Omental fat pad (tissue), 4 donors: ENCODE measurements around the gene ATP11A. TPM values are rescaled to one million over a fixed set of nuclear protein-coding genes. Genes with fewer than 3 reads are reported as not detected.

Source experiments
- ATAC-seq: fragments of 150-250 bp; one replicate; pipeline ENCODE4 v1.9.1; 2016; ENCODE audit warnings: mild to moderate bottlenecking, moderate library complexity; ENCODE audit not compliant: low FRiP score
- DNase-seq: peaks from one replicate; pipeline ENCODE4 v3.0.0-alpha.2; 2019; ENCODE audit warnings: low spot score
- CTCF ChIP-seq, 3 donors: fragments of 450-650 bp; IDR thresholded peaks; one replicate each; pipeline ENCODE4 v1.5.1; 2016 to 2017; ENCODE audit warnings: antibody characterized with exemption in 3 of 3, mild to moderate bottlenecking in 3 of 3, moderate library complexity in 2 of 3
- total RNA-seq, 4 donors: library from RNA; depleted of rRNA; stranded (reverse); fragments of >200 nt; gene quantifications; one replicate each; pipeline ENCODE4 v1.1.0, GENCODE V29; 2016

ATP11A gene
- total RNA-seq, 4 donors from 2014 or later = 32.8 to 61.4 (median 45.7) TPM

GRCh38 chr13:112912726-112913440 lies 223.0 kb downstream of the ATP11A start:
- TF ChIP-seq CTCF (IDR thresholded peaks at IDR 0.05) = no peak
- no peak for DNase-seq
- ATAC-seq = no peak

- TF ChIP-seq CTCF (IDR thresholded peaks at IDR 0.05) = no peak
- DNase-seq = no peak
- ATAC-seq = no peak
Measured at GRCh38 chr13:112916296-112916695, 226.5 kb downstream of the ATP11A start.

- DNase-seq (no peak), ATAC-seq (no peak)
- TF ChIP-seq CTCF (IDR thresholded peaks at IDR 0.05) = no peak
Measured at GRCh38 chr13:112917056-112917664, 227.3 kb downstream of the ATP11A start.

- no peak for TF ChIP-seq CTCF (IDR thresholded peaks at IDR 0.05)
- no peak for ATAC-seq
- no peak for DNase-seq
Measured at GRCh38 chr13:112917737-112918136, 227.9 kb downstream of the ATP11A start.

- ATAC-seq = no peak
- TF ChIP-seq CTCF (IDR thresholded peaks at IDR 0.05) = no peak
- no peak for DNase-seq
Measured at GRCh38 chr13:112918266-112918665, 228.4 kb downstream of the ATP11A start.

- no peak for ATAC-seq
- TF ChIP-seq CTCF (IDR thresholded peaks at IDR 0.05) = no peak
- no peak for DNase-seq
Measured at GRCh38 chr13:112918746-112919145, 228.9 kb downstream of the ATP11A start.

- ATAC-seq (no peak), DNase-seq (no peak)
- TF ChIP-seq CTCF (IDR thresholded peaks at IDR 0.05) = no peak
Measured at GRCh38 chr13:112923962-112924361, 234.1 kb downstream of the ATP11A start.
